Smooth muscle cell of the coronary artery (primary cell): ENCODE results near the gene SLC12A6. TPM values are rescaled to one million over a fixed set of nuclear protein-coding genes. Genes with fewer than 3 reads are reported as not detected.

Experiments used
- total RNA-seq: library from RNA; depleted of rRNA; stranded (reverse); fragments of >200 nt; gene quantifications from 2 replicates; pipeline ENCODE4 v1.2.3, GENCODE V29; 2014; ENCODE audit warnings: low replicate concordance

The SLC12A6 gene
- 10.1 and 14.5 TPM in 2 replicates for total RNA-seq

DNA sequence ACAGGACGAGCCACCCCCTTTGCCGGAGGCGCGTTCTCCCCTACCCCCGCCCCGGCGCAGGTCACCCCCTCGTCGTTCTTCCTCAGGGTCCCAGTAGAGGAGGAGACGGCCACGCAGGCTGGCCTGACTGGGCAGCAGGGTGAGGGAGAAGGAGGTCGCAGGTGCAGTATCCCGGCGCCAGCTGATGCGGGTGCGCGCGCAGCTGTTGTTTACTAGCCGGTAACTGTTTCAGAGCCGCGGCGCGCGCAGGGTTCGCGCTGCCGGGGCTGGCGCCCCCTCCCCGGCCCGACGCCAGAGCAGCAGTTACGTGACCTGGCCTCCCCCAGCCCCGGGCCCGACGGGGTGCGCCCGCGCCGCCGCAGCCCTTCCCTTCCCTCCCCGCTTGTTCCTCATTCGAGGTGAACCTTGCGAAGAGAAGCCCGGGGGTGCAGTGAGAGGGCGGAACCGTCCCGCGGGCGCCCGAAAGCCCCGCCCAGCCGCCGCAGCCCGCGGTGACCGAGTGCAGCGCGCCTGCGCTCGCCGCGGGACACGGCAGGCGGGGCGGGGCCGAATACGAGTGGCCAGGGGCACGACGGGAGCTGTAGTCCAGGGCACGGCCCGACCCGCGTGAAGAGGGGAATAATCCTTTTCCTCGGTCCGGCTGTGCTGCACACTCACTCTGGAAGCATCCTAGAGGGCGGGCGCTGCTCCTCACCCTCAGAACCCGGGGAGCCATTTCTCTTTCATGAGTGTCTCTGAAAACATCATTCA, at the start of gene SLC12A6:
Gene SLC12A6 (minus strand): TSS at position 225 of the 750 bp plus-strand sequence. CDS start 1,101 bp downstream, outside the sequence.

DNA sequence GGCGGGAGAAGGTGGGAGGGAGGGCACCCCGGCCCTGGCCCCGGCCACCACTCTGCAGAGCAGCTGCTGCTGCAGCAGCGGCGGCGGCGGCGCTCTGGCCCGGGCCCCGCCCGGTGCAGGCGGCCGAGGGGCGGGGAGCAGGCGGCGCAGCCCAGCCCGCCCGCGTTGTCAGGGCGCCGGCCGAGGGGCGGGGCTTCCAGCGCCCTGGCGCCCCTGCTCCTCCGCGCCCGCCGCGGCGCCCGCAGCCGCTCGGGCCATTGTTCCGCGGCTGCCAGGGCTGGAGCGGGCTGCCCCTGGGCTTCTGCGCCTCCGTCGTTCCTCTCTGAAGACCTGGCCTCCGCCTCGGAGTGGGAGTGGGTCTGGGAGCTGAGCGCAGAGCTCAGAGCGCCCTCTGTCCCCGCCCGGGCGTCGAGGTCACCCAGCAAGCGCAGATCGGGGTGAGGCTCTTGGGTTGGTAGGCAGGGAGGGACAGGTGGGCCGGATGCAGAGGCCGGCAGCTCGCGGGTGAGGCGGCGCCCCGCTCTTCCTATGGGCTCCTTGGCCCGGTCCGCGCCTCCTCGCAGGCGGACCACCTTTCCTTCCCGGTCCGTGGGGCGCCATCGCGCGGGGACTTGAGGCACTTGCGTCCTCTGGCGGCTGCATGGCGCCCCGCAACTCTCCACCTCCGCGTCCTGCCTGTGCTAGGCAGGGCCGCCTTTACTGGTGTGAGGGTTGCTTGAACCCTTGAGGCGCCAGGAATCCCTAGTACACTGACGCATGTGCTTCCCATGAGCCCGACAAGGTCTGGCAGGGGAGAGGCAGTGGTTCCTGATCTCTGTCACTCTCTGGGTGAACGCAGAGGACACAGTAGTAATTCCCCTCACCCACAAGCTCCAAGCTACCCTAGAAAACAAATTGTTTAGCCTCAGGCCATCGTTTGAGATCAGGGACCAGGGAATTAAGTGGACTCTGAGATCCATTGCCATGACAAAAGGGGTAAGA, 29.8 kb upstream of the SLC12A6 start, which contains the start of gene LPCAT4:
Gene LPCAT4 (minus strand): TSS at position 96 of the 981 bp plus-strand sequence. CDS start 96 bp downstream, outside the sequence.

DNA sequence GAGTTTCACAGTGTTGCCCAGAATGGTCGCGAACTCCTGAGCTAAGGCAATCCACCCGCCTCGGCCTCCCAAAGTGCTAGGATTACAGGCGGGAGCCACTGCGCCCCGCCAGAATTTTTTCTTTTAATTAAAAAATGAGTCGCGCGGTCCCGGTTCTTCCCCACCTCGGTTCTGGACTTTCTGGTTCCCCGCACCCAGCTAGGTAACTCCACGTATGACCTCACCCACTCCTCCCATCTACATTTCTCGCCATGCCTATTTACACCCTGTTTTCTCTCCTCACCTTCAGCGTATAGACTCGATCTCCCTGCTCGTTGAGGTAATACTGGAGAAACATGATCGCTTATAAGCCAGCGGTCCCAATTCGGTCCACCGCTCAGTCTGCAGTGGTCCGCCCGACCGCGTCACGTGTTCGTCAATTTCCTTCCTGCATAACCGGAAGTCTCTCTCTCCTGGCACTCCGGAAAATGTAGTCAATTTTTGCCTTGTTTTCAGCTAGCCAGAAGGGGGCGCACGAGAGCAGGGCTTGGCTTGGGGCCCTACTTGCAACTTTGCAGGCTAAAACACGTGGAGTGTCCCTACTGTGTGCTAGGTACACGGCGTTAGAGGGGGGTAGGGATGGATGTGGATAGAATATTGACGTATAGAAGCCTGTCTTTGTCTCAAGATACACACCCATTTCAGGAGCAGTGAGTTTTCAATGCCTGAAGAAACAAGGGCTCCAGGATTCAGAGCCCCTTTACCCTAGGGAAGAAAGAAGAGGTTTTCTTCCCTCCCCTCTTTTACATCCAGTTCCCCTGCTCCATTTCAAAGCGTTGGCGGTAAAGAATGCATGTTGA, 5.4 kb upstream of the SLC12A6 start, which contains the start of the genes NOP10 and NUTM1:
Gene NOP10 (minus strand): TSS at position 400 of the 839 bp plus-strand sequence. CDS start 63 bp downstream, at position 337.
Gene NUTM1 (plus strand): TSS at position 579 of the 839 bp plus-strand sequence. CDS start 382 bp downstream, outside the sequence.

DNA sequence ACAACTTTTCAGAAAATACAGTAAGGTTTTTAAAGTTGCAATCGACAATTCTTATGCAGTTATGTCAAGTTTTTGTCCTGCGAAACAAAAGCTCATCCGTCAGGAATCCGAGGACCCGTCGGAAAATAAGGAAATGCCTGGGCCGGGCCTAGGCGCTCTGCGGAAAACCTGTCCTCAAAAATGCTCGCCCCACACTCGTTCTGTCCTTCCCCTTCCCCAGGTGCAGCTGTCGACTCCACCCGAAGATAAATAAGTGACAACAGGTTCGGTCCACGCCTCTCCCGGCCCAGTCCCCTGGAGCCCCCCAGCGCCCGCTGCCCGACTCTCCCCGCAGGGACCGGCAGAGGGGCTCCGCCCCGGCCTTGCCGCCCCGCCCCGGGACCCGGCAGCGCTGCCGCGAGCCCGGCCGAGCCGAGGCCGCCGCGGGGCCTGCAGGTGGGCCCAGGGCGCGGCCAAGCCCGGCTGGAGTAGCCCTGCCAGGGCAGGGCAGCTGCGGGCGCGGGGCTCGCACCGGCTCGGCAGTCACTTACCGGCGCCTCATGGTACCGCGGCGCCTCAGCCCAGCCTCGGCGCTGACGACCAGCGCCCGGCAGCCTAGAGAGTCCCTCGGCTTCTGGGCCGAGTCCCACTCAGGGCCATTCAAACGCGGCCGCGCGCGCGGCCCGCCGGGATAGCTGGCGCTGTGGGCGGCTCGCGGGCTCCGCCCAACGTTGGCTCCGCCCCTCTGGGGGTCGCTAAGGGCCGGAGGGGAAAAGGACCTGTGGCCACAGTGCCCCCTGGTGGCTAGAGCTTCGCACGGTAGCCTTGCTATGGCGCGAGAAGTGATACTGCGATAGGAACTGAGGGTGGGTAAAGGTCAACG, 127.9 kb downstream of the SLC12A6 start, which contains the start of gene KATNBL1:
Gene KATNBL1 (minus strand): TSS at position 676 of the 862 bp plus-strand sequence. CDS start 46,420 bp downstream, outside the sequence.

Other genes starting within 250 kb of the SLC12A6 start
- 28.8 and 36.9 TPM in 2 replicates for gene EMC7, start 235.9 kb downstream of the SLC12A6 start, total RNA-seq
- gene PGBD4, start 235.7 kb downstream of the SLC12A6 start, total RNA-seq: 1.5 and 1.6 TPM in 2 replicates
- 10.3 and 35.6 TPM in 2 replicates for gene KATNBL1, start 127.7 kb downstream of the SLC12A6 start, total RNA-seq
- 143 and 202 TPM in 2 replicates for gene EMC4, start 112.8 kb downstream of the SLC12A6 start, total RNA-seq
- gene NOP10, start 5.4 kb upstream of the SLC12A6 start, total RNA-seq: 128 and 253 TPM in 2 replicates
- gene NUTM1, start 5.5 kb upstream of the SLC12A6 start, total RNA-seq: not detected in 2 replicates
- gene LPCAT4, start 29.4 kb upstream of the SLC12A6 start, total RNA-seq: 6.8 and 7.7 TPM in 2 replicates
- gene GOLGA8A, start 100.0 kb upstream of the SLC12A6 start, total RNA-seq: 9.9 and 11.3 TPM in 2 replicates
- 11.7 and 17.1 TPM in 2 replicates for gene GOLGA8B, start 245.9 kb upstream of the SLC12A6 start, total RNA-seq